Fibroblast of lung (primary cell): ENCODE results near the gene SLC22A14. TPM values are rescaled to one million over a fixed set of nuclear protein-coding genes. Genes with fewer than 3 reads are reported as not detected.

Source experiments
- DNase-seq, 2 donors: peaks; one replicate each; pipeline versions ENCODE4 v3.0.0 to v3.0.0-alpha.2; 2010; ENCODE audit warnings: low read depth in 2 of 2
- H2AFZ ChIP-seq: 2 replicates; pipeline ENCODE4 v1.5.1; 2012; ENCODE audit warnings: low read length, control low read depth, inconsistent platforms
- H3K27ac ChIP-seq: 2 replicates; pipeline ENCODE4 v1.5.1; 2011; ENCODE audit warnings: low read length, control low read depth; ENCODE audit not compliant: insufficient read depth
- H3K27me3 ChIP-seq: 2 replicates; pipeline ENCODE4 v1.5.1; 2011; ENCODE audit warnings: mild to moderate bottlenecking, low read length; ENCODE audit not compliant: control insufficient read depth, insufficient read depth
- H3K36me3 ChIP-seq: 2 replicates; pipeline ENCODE4 v1.5.1; 2011; ENCODE audit warnings: low read length; ENCODE audit not compliant: control insufficient read depth, insufficient read depth
- H3K4me1 ChIP-seq: 2 replicates; pipeline ENCODE4 v1.5.1; 2011; ENCODE audit warnings: low read length; ENCODE audit not compliant: control insufficient read depth, insufficient read depth; ENCODE audit errors: extremely low read depth
- H3K4me2 ChIP-seq: 2 replicates; pipeline ENCODE4 v1.5.1; 2011; ENCODE audit warnings: low read length, control low read depth; ENCODE audit not compliant: insufficient read depth; ENCODE audit errors: extremely low read depth
- H3K4me3 ChIP-seq, 4 experiments: fragments of 200-600 bp in 1 of 4; sonication (generic) in 1 of 4; replicated peaks in 1 of 4; 2 replicates each; pipeline ENCODE4 v1.5.1; 2011 to 2016; ENCODE audit warnings: low read length in 4 of 4, low read depth in 3 of 4, mild to moderate bottlenecking in 3 of 4, control low read depth in 2 of 4, inconsistent platforms in 1 of 4, mixed read lengths in 1 of 4; ENCODE audit not compliant: insufficient read depth in 1 of 4; ENCODE audit errors: control extremely low read depth in 1 of 4
- H3K79me2 ChIP-seq: 2 replicates; pipeline ENCODE4 v1.5.1; 2012; ENCODE audit warnings: mild to moderate bottlenecking, low read length, inconsistent platforms; ENCODE audit not compliant: control insufficient read depth, insufficient read depth
- H3K9ac ChIP-seq: 2 replicates; pipeline ENCODE4 v1.5.1; 2011; ENCODE audit warnings: mild to moderate bottlenecking, low read length, control low read depth; ENCODE audit not compliant: insufficient read depth
- H3K9me3 ChIP-seq: 2 replicates; pipeline ENCODE4 v1.5.1; 2012; ENCODE audit warnings: low read depth, low read length; ENCODE audit not compliant: control insufficient read depth, insufficient read depth
- H4K20me1 ChIP-seq: 2 replicates; pipeline ENCODE4 v1.5.1; 2011; ENCODE audit warnings: low read length; ENCODE audit not compliant: control insufficient read depth, insufficient read depth; ENCODE audit errors: extremely low read depth
- CTCF ChIP-seq, 2 donors: IDR thresholded peaks in 1 of 2; conservative IDR thresholded peaks in 1 of 2; 1 replicate in 1 of 2; 2 replicates in 1 of 2; pipeline ENCODE4 v1.5.1; 2011 to 2012; ENCODE audit warnings: low read length in 2 of 2, control low read depth in 1 of 2, inconsistent platforms in 1 of 2, low read depth in 1 of 2, mild to moderate bottlenecking in 1 of 2
- EZH2 ChIP-seq: IDR thresholded peaks from 2 replicates; pipeline ENCODE4 v1.5.1; 2012; ENCODE audit warnings: low read length, control low read depth, mild to moderate bottlenecking; ENCODE audit errors: missing control alignments
- polyA plus RNA-seq, 2 donors: library from polyadenylated mRNA; depleted of rRNA in 1 of 2; stranded (reverse) in 1 of 2; unstranded in 1 of 2; fragments of >200 nt; gene quantifications; 2 replicates each; pipeline ENCODE4 v1.2.1, GENCODE V29; 2011 to 2012; ENCODE audit warnings: missing spikeins in 1 of 2
- total RNA-seq: library from RNA; depleted of rRNA; stranded (reverse); fragments of >200 nt; gene quantifications from 2 replicates; pipeline ENCODE4 v1.2.1, GENCODE V29; 2014

The SLC22A14 gene
- total and polyA plus RNA-seq, 2 donors (not counting 1 experiment from before 2014, with no cell fraction given), result 0.17 TPM; not detected in 1

DNA sequence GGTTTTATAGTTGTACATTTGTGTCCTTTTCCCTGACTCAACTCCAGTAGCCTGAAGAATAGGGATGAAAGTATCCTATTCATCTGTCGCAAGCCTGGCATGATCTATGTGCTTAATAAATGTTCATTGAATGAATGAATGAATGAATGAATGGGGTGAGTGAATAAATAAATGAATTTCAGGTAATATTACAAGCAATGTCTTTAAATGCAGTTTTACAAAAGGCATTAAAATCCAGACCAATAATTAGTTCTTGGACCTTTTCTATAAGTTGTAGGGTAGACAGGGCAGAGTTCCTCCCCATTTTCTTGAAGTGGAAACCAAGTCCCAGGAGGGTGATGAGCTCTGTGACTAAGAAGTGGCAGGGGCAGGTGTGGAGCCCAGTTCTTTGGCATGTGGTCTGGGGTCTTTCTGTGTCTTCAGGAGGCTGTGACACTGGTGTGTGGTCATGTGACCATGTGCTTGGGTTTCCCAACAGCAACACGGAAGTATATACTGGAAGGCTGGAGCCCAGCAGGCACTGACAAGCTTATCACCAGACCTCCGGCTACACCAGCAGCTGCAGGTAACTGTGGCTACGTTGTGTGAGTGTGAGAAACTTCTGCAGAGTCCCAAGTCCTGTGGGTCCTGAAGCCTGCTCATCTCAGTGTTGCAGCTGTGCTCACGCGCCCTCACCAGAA lies 82.8 kb downstream of the SLC22A14 start:
- DNase-seq, result no peak
- H3K27ac ChIP-seq, result no peak overlapping the region
- no peaks in the 10 kb centered on the region for H3K79me2 ChIP-seq
- H3K36me3 ChIP-seq, result peaks cover 1% of the 10 kb centered on the region
- no peaks in the 10 kb centered on the region for H4K20me1 ChIP-seq
- no peaks in the 10 kb centered on the region for H3K27me3 ChIP-seq
- no peak overlapping the region for H3K9ac ChIP-seq
- no peak overlapping the region for H3K4me3 ChIP-seq
- no peaks in the 10 kb centered on the region for H3K4me1 ChIP-seq
- no peaks in the 10 kb centered on the region for H3K9me3 ChIP-seq
- no peak overlapping the region for H2AFZ ChIP-seq
- H3K4me2 ChIP-seq, result no peak overlapping the region
- TF ChIP-seq CTCF (conservative IDR thresholded peaks at IDR 0.05 in 1 of 2, IDR thresholded peaks at IDR 0.05 in 1 of 2; ENCODE audit: low read depth in 1 of 2, low read length in 2 of 2), result no peak
- no peak for TF ChIP-seq EZH2

DNA sequence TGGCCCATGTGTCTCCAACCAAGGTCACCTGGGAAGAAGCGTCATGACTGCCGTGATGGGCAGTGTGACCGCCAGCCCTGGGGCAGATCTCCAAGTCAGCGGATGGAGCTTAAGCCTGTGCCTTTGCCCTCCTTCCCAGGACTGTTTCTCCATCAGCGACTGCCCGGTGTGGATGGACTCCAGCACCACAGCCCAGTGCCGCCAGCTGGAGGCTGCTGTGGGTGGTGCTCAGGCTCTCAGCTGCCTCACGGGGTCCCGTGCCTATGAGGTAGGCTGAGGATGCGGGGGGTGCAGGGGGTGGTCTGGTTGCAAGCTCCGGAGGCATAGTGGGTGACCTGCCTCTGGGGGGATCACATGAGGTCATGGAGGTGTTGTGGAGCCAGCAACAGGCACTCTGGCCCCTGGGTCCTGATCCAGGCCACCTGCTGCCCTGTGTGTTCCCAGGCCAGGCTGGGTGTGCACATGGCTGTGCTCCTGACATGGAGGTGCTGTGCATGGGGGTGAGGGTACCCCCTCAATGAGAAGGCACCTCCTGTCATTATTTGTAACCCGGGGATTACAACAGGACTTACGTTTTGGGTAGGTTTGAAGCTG lies 83.5 kb downstream of the SLC22A14 start:
- Histone ChIP-seq H3K79me2 (no peaks in the 10 kb centered on the region), H3K27me3 (no peaks in the 10 kb centered on the region), H3K9ac (no peak overlapping the region), H4K20me1 (no peaks in the 10 kb centered on the region), H3K9me3 (no peaks in the 10 kb centered on the region), H3K4me3 (no peak overlapping the region), H3K36me3 (peaks cover 1% of the 10 kb centered on the region), H2AFZ (no peak overlapping the region), H3K4me2 (no peak overlapping the region), H3K4me1 (no peaks in the 10 kb centered on the region), H3K27ac (no peak overlapping the region)
- DNase-seq, result no peak
- TF ChIP-seq EZH2 (no peak), CTCF (conservative IDR thresholded peaks at IDR 0.05 in 1 of 2, IDR thresholded peaks at IDR 0.05 in 1 of 2; ENCODE audit: low read depth in 1 of 2, low read length in 2 of 2) (no peak)

DNA sequence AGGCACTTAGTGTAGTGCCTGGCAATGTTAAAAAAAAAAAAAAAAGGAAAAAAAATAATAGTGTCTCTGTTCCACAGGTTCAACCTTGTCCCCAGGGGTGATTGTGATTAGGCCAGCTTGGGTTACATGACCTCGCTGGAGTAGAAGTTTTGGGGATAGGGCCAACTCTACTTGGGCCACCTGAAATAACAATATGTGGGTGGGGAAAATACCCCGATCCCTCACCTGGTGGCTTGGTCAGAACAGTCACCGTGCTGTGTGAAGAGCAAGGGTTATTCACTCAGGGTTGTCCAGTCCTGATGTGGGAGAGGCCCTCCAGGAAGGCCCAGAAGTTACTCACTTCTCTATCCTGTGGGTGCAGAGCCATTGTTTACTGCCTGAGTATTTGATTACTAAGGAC lies 84.0 kb downstream of the SLC22A14 start:
- Histone ChIP-seq H4K20me1 (no peaks in the 10 kb centered on the region), H3K27me3 (no peaks in the 10 kb centered on the region), H3K27ac (no peak overlapping the region), H3K36me3 (peaks cover 1% of the 10 kb centered on the region), H3K4me2 (no peak overlapping the region), H3K9ac (no peak overlapping the region), H3K9me3 (no peaks in the 10 kb centered on the region), H3K79me2 (no peaks in the 10 kb centered on the region), H3K4me3 (no peak overlapping the region), H2AFZ (no peak overlapping the region), H3K4me1 (no peaks in the 10 kb centered on the region)
- TF ChIP-seq CTCF (conservative IDR thresholded peaks at IDR 0.05 in 1 of 2, IDR thresholded peaks at IDR 0.05 in 1 of 2; ENCODE audit: low read depth in 1 of 2, low read length in 2 of 2) (no peak), EZH2 (no peak)
- no peak for DNase-seq
